HEK293T (cell line): ENCODE results near the gene ASS1.
"Not testable (repeated sequence)": the region's sequence is repeated elsewhere in the genome, so short reads cannot be mapped to it uniquely, and the experiment has no call there.

Source experiments
- CTCF ChIA-PET: fragments of 350-600 bp; formaldehyde crosslinking; extraction: SDS; loops from one replicate; lab custom pipeline; 2021; ENCODE audit warnings: antibody characterized with exemption, inconsistent platforms; lab: Yijun Ruan, JAX
- POLR2A ChIA-PET: fragments of 350-600 bp; formaldehyde crosslinking; extraction: SDS; loops from one replicate; lab custom pipeline; 2020; ENCODE audit warnings: antibody characterized with exemption, inconsistent platforms; lab: Yijun Ruan, JAX
- DNase-seq: peaks from one replicate; pipeline ENCODE4 v3.0.0; 2012; ENCODE audit warnings: mixed read lengths; ENCODE audit errors: extremely low spot score
- ARNT ChIP-seq: fragments of 450-650 bp; IDR thresholded peaks from 2 replicates; pipeline ENCODE4 v1.6.1; 2017; ENCODE audit warnings: mild to moderate bottlenecking
- BHLHE40 ChIP-seq: fragments of 450-650 bp; IDR thresholded peaks from 2 replicates; pipeline ENCODE4 v1.6.1; 2016; ENCODE audit warnings: mild to moderate bottlenecking, moderate library complexity, borderline replicate concordance
- CTBP1 ChIP-seq: fragments of 450-650 bp; IDR thresholded peaks from 2 replicates; pipeline ENCODE4 v1.6.1; 2016; ENCODE audit warnings: borderline replicate concordance
- ELF4 ChIP-seq: fragments of 450-650 bp; IDR thresholded peaks from 2 replicates; pipeline ENCODE4 v1.6.1; 2017; ENCODE audit warnings: antibody characterized with exemption
- FOXA1 ChIP-seq: fragments of 450-650 bp; IDR thresholded peaks from 2 replicates; pipeline ENCODE4 v1.6.1; 2016; ENCODE audit warnings: mild to moderate bottlenecking
- FOXK2 ChIP-seq: fragments of 450-650 bp; IDR thresholded peaks from 2 replicates; pipeline ENCODE4 v1.6.1; 2016; ENCODE audit warnings: mild to moderate bottlenecking
- FOXM1 ChIP-seq: fragments of 450-650 bp; IDR thresholded peaks from 2 replicates; pipeline ENCODE4 v1.6.1; 2017; ENCODE audit warnings: mild to moderate bottlenecking, borderline replicate concordance
- HDGF ChIP-seq: fragments of 450-650 bp; IDR thresholded peaks from 2 replicates; pipeline ENCODE4 v1.6.1; 2017; ENCODE audit warnings: antibody characterized with exemption, borderline replicate concordance
- L3MBTL2 ChIP-seq: fragments of 450-650 bp; conservative IDR thresholded peaks from 2 replicates; pipeline ENCODE4 v1.6.1; 2016; ENCODE audit warnings: mild to moderate bottlenecking
- LEF1 ChIP-seq: fragments of 450-650 bp; IDR thresholded peaks from 2 replicates; pipeline ENCODE4 v1.6.1; 2017; ENCODE audit warnings: mild to moderate bottlenecking, borderline replicate concordance
- NFRKB ChIP-seq: fragments of 450-650 bp; IDR thresholded peaks from 2 replicates; pipeline ENCODE4 v1.6.1; 2016; ENCODE audit warnings: mild to moderate bottlenecking, moderate library complexity
- SP1 ChIP-seq: fragments of 450-650 bp; IDR thresholded peaks from 2 replicates; pipeline ENCODE4 v1.6.1; 2017
- SUZ12 ChIP-seq: fragments of 450-650 bp; IDR thresholded peaks from 2 replicates; pipeline ENCODE4 v1.6.1; 2016; ENCODE audit warnings: mild to moderate bottlenecking
- TARDBP ChIP-seq: fragments of 450-650 bp; IDR thresholded peaks from 2 replicates; pipeline ENCODE4 v1.6.1; 2016
- ZNF384 ChIP-seq: fragments of 450-650 bp; IDR thresholded peaks from 2 replicates; pipeline ENCODE4 v1.6.1; 2016
- TF ChIP-seq, protein P1 (sequence below): fragments of 450-650 bp; IDR thresholded peaks from 2 replicates; pipeline ENCODE4 v1.6.1; 2016

Gene ASS1

GRCh38 chr9:130432796-130433167 is 12.0 kb upstream of the ASS1 start:
- ChIA-PET CTCF (no interaction called here), POLR2A (interaction anchor here (1.1 kb wide), 1 partner anchor 14 kb away, joined by 4 read pairs; no protein-coding TSS in a partner anchor)
- no peak for TF ChIP-seq TARDBP
- no peak for TF ChIP-seq NFRKB
- no peak for TF ChIP-seq FOXA1
- TF ChIP-seq, protein P1, sequence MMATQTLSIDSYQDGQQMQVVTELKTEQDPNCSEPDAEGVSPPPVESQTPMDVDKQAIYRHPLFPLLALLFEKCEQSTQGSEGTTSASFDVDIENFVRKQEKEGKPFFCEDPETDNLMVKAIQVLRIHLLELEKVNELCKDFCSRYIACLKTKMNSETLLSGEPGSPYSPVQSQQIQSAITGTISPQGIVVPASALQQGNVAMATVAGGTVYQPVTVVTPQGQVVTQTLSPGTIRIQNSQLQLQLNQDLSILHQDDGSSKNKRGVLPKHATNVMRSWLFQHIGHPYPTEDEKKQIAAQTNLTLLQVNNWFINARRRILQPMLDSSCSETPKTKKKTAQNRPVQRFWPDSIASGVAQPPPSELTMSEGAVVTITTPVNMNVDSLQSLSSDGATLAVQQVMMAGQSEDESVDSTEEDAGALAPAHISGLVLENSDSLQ = no peak
- no peak for TF ChIP-seq FOXK2
- no peak for TF ChIP-seq ZNF384
- no peak for TF ChIP-seq ELF4
- TF ChIP-seq LEF1 = no peak
- TF ChIP-seq SUZ12 = no peak
- no peak for TF ChIP-seq ARNT
- DNase-seq = no peak

DNA sequence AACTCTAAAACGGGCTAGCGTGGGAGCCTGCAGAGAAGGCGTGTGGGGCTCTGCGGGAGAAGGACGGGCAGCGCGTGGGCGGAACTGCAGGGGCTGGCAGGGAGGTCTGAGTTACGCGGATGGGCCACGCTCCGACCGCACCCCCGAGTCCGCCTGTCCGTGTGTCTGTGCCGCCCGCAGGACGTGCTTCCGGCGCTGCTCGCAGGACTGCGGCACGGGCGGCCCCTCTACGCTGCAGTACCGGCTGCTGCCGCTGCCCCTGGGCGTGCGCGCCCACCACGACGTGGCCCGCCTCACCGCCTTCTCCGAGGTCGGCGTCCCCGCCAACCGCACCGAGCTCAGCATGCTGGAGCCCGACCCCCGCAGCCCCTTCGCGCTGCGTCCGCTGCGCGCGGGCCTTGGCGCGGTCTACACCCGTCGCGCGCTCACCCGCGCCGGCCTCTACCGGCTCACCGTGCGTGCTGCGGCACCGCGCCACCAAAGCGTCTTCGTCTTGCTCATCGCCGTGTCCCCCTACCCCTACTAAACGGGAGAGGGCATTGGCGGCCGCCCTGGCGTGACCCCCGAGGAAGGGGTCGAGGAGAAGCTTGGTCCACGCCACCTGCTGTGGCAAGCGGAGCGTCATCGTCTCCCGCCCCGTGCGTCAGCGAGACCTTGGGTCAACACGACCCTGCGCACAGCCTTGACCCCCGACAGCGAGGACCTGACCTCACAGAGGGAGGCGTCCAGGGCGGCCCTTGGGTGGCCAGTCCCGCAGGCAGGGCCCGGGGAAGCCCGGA is 11.4 kb upstream of the ASS1 start:
- CTCF ChIA-PET = no interaction called here
- peak; percentile 83 for DNase-seq
- TF ChIP-seq LEF1 (no peak), ELF4 (no peak), L3MBTL2 (no peak), NFRKB (no peak), SUZ12 (no peak), FOXK2 (no peak), CTBP1 (no peak), HDGF (no peak), FOXA1 (no peak)
- TF ChIP-seq, protein P1 = no peak
- POLR2A ChIA-PET = interaction anchor here (1.1 kb wide), 1 partner anchor 14 kb away, joined by 4 read pairs; no protein-coding TSS in a partner anchor

DNA sequence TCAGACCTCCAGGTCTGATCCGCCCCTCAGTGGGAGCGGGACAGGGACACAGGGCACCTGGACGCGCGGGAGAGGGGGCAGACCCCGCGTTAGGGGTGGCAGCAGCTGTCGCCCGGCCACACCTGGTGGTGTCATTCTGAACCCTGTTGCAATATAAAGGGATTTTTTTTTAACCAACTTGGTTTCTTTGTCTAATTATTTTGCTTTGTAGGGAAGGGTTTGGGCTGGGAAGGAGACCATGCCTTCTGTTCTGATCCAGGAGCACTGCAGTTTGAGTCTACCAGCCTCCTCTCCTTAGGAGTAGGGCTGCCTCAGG is 10.9 kb upstream of the ASS1 start:
- POLR2A ChIA-PET = interaction anchor here (1.1 kb wide), 1 partner anchor 13 kb away, joined by 4 read pairs; no protein-coding TSS in a partner anchor
- no peak for DNase-seq
- CTCF ChIA-PET = no interaction called here
- TF ChIP-seq L3MBTL2 (no peak), HDGF (no peak), ARNT (no peak), ELF4 (no peak), NFRKB (no peak)
- TF ChIP-seq, protein P1 = no peak

- DNase-seq, CTCF ChIA-PET, POLR2A ChIA-PET: not testable (repeated sequence)
These were observed 10.1 kb upstream of the ASS1 start for GRCh38 chr9:130434656-130435055.

DNA sequence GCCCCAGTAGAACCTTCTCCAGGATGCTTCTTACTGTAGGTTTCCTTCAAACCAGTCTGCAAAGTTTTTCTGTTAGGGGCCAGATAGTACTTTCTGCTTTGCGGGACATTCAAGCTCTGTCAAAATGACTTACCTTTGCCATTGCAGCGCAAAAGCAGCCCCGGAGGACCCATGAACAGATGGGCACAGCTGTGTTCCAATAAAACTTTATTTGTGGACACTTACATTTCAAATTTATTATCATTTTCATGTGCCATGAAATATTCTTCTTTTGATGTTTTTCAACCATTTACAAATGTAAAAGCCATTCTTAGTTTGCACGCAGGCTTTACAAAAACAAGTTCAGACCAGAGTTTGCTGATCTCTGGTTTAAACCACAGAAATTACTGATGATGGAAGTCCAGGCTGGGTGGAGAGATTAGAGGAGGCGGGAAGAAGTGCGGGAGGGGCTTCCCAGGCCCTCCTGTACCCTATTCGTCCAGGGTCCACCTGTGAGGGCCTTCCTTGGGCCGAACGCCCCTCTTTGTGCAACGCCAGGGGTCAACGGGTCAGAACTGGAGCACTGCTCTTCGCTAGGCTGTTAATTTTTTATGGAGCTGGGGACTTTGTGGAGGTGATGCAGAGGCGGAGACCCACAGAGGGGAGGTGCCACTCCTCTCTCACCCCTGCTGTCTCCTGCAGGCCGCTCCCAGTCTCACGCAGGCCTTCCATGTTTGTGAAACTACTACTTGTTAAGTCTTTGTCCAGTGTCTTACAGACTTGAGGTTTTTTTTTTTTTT is 7.6 kb upstream of the ASS1 start:
- CTCF ChIA-PET = no interaction called here
- POLR2A ChIA-PET = interaction anchor here (1.1 to 1.7 kb wide), 3 partner anchors 10 to 257 kb away, joined by 3 to 5 read pairs (median 4); no protein-coding TSS in a partner anchor
- no peak for TF ChIP-seq ELF4
- no peak for TF ChIP-seq BHLHE40
- DNase-seq = no peak

- no peak for DNase-seq
- CTCF ChIA-PET = interaction anchor here (0.7 kb wide), 1 partner anchor 80 kb away, joined by 4 read pairs; no protein-coding TSS in a partner anchor
- TF ChIP-seq HDGF (no peak), FOXM1 (no peak), TARDBP (no peak), FOXA1 (no peak), SUZ12 (no peak), LEF1 (no peak), NFRKB (no peak)
- POLR2A ChIA-PET = interaction anchor here (0.7 to 1.1 kb wide), 2 partner anchors 9 to 256 kb away, joined by 3 read pairs; no protein-coding TSS in a partner anchor
These were observed 6.3 kb upstream of the ASS1 start for GRCh38 chr9:130438382-130438981.

DNA sequence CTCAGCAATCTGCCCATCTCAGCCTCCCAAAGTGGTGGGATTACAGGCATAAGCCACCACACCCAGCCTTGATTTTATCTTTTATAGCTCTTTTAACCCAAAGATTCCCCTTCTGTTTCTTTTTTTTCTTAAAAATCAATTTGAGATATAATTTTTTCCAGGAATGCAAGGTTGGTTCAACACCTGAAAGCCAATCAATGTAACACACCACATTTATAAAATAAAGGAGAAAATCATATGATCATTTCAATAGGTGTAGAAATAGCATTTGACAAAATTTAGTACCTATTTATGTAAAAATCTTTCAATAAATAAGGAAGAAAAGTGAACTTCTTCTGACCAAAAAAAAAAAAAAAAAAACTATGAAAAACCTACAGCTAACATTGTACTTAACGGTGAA is 3.7 kb upstream of the ASS1 start:
- TF ChIP-seq, protein P1 = no peak
- TF ChIP-seq SP1 (no peak), ELF4 (no peak), FOXK2 (no peak), LEF1 (no peak), SUZ12 (no peak), ZNF384 (no peak), FOXM1 (no peak)
- ChIA-PET POLR2A (no interaction called here), CTCF (no interaction called here)
- no peak for DNase-seq
